Right hindlimb (tissue), 1 donor: ENCODE data around the gene GNG13.
"Not testable (repeated sequence)": the region's sequence is repeated elsewhere in the genome, so short reads cannot be mapped to it uniquely, and the experiment has no call there.

Experiments
- DNase-seq: peaks from one replicate; pipeline ENCODE4 v3.0.0-alpha.2; 2018

GNG13 gene, protein sequence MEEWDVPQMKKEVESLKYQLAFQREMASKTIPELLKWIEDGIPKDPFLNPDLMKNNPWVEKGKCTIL

GRCh38 chr16:799948-800833, at the start of gene GNG13:
Gene GNG13, minus strand, starts transcription at chr16:800734. Its CDS starts 1,657 bp downstream, at chr16:799077.
- DNase-seq = no peak

DNA sequence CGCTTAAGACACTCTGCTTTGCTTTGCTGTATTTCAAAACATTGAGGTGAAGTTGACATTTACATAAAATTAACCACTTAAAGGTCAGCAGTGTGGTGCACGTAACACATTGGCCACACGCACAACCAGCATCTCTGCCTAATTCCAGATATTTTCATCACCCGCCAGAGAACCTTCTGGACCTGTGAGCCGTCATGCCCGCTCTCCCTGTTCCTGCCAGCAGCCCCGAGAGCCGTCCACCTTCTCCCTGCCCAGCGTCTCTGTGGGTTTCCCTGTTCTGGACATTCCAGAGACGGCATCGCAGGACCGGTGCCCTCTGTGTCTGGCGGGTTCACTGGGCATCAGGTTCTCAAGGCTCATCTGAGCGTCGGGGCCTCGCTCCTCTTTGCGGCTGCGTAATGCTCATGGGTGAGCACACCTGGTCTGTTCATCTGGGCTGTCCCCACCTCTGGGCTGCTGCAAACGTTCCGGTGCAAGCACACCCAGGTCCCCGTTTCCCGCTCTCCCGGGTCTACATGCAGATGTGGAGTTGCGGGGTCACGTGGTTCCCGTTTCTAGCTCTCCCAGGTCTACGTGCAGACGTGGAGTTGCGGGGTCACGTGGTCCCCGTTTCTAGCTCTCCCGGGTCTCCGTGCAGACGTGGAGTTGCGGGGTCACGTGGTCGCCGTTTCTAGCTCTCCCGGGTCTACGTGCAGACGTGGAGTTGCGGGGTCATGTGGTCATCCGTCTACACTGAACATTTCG, 48.1 kb upstream of the GNG13 start:
- peak; percentile 10 for DNase-seq

- DNase-seq = no peak
Observed at GRCh38 chr16:847681-848445, 47.3 kb upstream of the GNG13 start.

DNA sequence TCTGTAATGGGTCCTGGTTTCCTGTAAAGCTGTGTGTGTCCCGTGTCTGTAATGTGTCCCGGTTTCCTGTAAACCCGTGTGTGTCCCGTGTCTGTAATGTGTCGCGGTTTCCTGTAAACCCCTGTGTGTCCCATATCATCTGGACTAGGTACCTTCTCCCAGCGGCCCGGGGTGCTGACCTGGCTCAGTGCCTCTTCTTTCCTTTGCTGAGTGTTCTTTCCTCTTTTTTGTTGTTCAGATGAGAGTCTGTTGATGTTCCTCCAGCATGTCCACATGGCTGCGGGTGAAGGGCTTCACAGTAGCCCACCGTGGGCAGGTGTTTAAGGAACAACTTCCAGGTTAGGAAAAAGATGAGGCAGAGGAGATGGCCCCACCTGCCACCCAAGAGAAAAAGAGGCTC, 46.6 kb upstream of the GNG13 start:
- peak; percentile 11 for DNase-seq

GRCh38 chr16:845351-845745, 44.8 kb upstream of the GNG13 start:
- DNase-seq = no peak

DNA sequence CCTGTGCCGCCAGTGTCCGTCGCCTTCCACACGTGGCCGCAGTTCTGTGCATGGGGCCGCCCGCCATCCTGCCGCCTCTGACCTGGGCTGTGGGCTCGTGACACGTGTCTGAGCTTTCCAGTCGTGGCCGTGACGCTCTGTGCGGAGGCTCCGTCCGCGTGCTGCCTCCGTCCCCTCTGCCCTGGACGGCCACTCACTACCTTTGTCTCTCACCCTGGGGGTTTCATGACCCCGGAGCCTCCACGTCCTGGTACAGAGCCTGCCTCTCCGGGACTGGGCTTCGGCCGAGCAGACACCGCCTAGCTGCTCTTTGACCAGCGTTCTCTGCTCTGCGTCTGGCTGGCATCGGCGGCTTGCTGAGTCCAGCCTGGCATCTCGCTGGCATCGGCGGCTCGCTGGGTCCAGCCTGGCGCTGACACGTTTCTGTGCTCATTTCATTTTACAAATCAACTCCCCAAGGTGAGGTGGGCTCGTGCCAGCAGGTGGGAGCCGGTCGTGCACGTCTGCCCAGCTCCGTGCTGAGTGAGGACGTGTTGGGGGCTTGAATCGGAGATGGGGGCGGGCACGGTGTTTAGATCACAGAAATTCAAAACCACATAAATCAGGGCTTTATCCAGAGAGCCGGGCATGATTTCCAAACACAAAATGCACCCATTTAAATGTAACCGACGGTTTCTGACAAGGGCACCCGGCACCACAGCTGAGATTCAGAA, 44.3 kb upstream of the GNG13 start:
- DNase-seq = no peak

DNA sequence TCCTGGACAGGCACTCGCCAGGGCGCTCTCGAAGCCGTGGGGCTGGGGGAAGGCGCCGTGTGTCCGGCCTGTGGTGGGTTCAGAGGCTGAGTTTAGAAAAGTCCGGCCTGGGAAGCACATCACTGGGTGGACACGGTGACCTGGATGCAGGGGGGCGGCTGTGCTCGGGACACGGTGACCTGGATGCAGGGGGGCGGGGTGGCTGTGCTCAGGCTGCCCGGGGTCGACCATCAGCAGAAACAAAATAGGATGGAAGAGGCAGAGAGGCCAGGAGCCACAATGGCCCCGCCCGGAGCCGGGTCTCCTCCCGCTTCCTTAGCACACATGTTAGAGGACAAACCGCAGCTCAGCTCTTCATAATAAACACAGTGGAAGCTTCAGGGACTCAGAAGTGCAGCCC, 43.2 kb upstream of the GNG13 start:
- DNase-seq = no peak

GRCh38 chr16:842711-843560, 42.4 kb upstream of the GNG13 start:
- DNase-seq = no peak

DNA sequence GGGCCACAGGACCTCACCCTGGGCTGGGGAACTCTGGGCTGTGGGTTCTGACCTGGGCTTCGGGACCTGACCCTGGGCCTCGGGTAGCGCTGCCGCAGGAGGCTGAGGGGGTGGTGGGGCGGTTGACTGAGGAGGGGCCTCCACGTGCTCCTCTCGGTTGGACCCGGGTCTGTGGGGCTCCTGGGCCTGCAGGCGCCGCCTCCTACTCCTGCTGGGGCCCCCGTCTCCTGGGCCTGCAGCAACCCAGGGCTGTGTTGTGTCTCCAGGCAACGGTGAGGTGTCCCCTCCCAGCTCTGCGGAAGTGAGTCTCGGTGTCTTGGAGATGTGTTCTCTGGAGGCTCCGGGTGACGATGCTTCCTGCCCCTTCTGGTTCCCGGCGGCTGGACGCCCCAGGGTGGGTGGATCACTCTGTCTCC, 41.5 kb upstream of the GNG13 start:
- DNase-seq = peak; percentile 73

- no peak for DNase-seq
Observed at GRCh38 chr16:841455-842060, 41.0 kb upstream of the GNG13 start.

DNA sequence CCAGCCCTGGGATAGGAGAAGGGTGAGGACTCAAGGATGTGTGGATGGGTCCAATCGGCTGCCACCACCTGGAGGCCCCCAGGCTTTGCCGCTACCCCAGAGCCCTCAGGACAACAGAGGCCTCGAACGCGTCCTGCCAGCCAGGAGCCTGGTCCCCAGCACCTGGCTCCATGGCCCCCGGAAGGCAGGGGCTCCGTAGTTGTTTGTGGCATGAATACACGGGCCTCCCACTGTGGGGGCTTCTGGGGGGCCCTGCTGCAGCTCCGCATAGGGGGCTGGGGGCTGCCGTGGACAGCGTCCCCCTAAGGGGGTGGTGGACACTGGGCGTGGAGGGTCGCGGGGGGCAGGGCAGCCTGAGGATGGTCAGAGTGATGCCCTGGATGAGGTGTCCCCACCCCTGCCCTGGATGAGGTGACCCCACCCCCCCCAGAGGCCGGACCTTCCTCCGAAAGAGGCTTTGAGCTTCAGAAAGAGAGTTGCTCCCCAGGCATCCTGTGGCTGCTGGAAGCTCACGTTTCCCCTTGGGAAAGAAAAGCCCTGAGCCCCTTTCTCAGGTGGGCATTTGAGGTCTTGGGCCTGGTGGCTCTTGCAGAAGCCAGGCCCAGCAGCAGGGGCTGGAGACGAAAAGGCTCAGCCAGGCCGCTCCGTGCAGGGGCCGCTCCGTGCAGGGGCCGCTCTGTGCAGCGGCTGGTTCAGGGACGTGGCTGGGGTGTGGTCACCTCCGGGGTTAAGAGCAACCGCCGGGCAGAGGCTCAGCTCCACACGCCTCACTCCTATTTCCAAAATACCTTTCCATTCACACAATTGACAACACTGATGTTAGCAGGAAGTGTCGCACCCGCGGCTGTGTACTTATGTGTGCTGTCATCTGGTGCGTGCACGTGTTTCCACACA, 40.3 kb upstream of the GNG13 start:
- DNase-seq = no peak

GRCh38 chr16:839643-840408, 39.3 kb upstream of the GNG13 start:
- peak; percentile 60 for DNase-seq

DNA sequence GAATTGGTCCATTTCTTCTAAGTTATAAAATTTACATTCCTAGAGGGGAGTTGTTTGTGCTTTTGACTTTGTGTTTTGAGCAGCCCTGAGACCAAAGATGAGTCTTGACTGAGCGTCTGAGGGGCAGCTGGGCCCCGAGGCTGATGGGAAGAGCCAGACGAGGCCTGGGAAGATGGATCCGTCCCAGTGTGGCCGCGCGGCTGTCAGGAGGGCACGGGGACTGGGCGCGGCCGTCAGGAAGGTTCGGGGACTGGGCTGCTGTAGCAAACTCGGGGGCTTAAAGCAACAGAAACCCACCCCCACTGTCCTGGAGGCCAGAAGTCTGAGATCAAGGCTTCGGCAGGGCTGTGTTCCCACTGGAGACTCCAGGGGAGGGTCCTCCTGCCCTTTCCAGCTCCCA, 38.2 kb upstream of the GNG13 start:
- DNase-seq = no peak

DNA sequence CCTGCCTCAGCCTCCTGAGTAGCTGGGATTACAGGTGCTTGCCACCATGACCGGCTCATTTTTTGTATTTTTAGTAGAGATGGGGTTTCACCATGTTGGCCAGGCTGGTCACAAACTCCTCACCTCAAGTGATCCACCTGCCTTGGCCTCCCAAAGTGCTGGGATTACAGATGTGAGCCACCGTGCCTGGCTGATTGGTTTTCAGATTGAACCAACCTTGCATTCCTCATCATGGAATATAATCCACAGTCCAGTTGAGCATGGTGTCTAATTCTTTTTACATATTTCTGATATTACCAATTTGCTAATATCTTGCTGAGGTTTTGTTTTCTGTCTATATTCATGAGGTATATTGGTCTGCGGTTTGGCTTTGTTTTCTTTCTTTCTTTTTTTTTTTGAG, 36.3 kb upstream of the GNG13 start:
- not testable (repeated sequence) for DNase-seq

GRCh38 chr16:836221-836620, 35.7 kb upstream of the GNG13 start:
- no peak for DNase-seq

DNA sequence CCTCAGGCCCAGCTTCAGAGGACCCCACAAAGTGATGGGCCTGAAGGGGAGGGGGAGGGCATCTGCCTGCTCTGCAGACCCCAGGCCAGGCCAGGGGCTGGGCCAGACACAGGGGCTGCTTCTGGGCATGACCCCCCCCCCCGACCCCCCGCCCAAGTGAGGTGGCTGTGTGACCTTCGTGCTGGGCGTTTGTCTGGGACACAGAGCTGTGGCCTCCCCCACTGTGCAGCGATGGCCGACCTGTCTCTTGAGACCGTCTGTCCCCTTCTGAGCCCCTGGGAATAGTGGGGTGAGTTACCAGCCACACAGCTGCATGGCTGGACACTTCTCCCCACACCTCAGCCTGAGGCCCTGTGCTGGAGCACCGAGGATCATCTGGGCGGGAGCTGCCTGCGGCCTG, 34.8 kb upstream of the GNG13 start:
- DNase-seq = no peak

- DNase-seq = no peak
Observed at GRCh38 chr16:833411-833810, 32.9 kb upstream of the GNG13 start.

- DNase-seq = no peak
Observed at GRCh38 chr16:832652-833336, 32.3 kb upstream of the GNG13 start.
